HG03139 (cell line): ENCODE results near the gene FAM53A.
"Not testable (repeated sequence)": the region's sequence is repeated elsewhere in the genome, so short reads cannot be mapped to it uniquely, and the experiment has no call there.

Source experiments
- ATAC-seq: cut with Tn5 transposase; IDR thresholded peaks from one replicate; pipeline ENCODE4 v1.9.1; 2021; ENCODE audit not compliant: unreplicated experiment

The FAM53A gene

DNA sequence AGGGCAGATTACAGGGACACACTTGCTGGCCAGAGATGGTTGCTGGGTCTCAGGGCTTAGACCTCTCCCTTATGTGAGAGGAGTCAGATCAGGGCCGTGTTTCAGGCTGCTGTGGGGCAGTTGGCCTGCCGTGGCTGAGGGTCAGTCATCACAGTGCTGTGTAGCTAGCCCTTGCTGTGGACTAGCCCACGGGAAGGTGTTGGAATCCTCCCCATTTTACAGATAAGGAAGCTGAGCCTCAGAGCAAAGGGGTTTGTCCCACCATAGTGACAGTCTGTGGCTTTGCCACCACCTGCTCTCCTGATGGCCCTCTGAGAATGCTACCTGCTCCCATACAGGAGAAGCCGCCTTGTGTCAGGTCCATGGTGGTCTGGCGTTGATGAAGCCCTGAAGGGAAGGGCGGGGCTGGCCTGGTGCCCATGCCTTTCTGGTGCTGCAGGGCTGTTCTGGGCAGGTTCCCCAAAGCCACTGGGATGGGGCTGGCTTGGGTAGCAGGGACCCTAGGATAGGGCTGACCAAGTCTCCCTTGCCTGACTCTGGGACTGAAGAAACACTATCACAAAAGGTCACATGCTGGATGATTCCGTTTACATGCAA is 2.4 kb upstream of the FAM53A start:
- ATAC-seq, result no peak

DNA sequence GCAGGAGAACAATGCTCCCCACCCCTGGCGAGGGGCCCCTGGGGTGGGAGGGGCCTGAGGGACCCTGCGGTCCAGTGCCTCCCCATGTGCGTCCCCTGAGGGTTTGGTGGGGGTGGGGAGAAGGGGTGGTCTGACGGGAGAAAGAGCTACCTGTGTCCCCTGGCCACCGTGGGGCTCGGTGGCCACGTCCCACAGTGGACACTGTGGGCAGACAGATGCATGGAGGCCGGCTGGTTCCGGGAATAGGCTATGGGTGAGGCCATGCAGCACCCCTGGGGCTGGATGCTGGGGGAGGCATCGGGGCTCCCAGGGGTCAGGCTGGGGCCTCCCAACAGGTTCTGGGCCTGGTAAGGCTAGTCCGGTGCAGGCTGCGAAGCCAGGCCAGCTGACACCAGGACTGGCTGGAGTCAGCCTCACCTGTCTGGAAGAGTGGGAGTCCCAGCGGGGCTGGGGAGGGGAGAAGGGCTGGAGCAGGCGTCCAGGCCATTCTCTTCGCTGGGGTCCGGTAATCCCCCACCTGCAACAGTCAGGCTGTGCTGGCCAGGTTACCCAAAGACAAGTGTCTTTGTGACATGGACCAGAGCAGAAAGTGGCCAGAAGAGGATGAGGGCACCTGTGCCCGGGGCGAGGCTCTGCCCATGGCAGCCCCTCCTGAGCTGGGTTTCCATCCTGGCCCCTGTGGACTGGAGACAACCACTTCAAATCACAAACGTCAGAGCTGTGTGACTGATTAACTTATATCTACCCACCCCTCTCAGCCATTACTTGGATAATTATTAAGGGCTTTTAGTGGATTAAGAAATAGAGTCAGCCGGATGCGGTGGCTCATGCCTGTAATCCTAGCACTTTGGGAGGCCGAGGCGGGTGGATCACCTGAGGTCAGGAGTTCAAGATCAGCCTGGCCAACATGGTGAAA is 1.4 kb upstream of the FAM53A start:
- ATAC-seq, result no peak

DNA sequence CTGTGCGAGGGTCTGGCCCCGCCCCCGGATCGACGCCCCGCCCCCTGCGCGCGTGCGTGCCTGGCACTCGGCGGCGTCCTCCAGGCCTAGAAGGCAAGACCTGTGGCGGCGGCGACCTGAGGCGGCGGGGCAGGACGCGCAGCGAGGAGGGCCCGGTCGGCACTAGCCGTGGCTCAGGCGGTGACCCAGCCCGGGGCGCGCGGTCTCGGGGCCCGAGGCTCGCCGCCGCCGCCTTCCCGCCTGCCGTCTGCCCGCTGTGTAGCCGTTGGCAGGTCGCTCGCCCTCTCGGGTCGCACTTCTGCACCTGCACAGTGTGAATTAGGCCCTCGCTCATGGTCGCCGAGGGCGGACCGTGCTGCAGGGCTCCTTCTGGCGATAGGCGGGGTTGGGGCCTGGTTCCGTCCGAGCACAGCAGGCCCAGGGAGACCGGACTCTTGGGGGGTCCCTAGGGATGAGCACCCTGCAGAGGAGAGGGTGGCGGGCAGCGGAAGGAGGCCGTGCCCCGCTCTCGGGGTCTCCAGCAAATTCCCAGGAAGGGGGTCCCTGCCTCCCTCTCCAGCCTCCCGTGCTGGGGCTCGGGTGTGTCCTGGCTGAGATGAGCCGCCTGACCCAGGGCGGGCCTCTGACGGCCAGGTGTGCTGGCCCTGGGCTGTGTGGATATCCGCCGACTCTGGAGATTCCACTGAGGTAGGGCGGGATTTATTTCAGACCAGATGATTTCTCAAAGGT is 557 bp upstream of the FAM53A start:
- no peak for ATAC-seq

GRCh38 chr4:1683261-1683735 is 815 bp downstream of the FAM53A start:
- no peak for ATAC-seq

DNA sequence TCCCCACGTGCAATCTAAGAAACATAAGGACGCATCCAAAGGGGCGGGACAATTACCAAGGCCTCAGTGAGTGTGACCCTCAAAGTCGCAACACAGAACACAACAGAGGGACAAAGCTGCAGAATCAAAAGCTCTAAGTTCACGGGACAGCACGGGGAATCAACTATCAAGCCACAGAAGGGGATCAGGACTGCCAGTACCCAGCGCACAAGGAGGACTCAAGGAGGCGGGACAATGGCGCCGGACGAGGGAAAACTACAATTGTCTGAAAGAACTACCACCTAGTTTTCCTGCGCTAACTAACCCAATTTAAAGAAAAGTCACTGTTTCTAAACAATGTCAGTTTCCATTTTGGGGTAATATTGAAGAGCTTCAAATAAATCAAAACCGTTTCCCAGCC is 1.3 kb downstream of the FAM53A start:
- ATAC-seq, result no peak

- no peak for ATAC-seq
These were observed 5.9 kb downstream of the FAM53A start for GRCh38 chr4:1678244-1678643.

- no peak for ATAC-seq
These were observed 7.2 kb downstream of the FAM53A start for GRCh38 chr4:1676605-1677525.

DNA sequence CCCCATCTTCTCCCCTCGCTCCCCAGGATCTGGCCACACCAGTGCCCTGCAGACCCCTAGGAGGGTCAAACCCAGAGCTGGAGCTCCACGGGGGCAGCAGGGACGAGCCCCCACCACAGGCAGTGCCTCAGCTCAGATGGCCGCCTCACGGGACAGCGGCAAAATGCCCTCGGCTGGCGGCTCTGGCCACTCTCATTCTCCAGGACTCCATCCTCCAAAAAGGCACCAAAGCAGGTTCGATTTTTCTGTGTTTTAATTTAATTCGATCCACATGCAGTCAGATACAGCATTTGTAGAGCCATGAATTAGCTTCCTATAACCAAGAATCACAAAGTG is 8.3 kb downstream of the FAM53A start:
- no peak for ATAC-seq

GRCh38 chr4:1675136-1675801 is 8.8 kb downstream of the FAM53A start:
- ATAC-seq, result no peak

DNA sequence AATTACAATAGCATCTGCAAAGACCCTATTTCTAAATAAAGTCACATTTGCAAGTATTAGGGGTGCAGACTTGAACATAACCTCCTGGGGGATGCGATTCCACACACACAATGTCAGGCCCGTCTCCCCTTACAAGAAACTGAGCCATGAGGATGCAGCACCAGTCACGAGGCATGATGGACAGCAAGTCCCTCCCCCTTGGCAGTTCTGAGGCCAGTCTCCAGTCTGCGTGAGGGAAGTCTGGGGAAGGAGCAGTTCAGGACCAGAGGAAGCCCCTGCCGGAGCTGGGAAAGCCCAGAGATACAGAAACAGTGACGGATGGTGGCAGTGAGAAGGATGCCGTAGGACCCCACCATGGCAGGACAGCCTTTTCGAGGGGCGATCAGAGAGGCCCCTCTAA is 9.4 kb downstream of the FAM53A start:
- no peak for ATAC-seq

DNA sequence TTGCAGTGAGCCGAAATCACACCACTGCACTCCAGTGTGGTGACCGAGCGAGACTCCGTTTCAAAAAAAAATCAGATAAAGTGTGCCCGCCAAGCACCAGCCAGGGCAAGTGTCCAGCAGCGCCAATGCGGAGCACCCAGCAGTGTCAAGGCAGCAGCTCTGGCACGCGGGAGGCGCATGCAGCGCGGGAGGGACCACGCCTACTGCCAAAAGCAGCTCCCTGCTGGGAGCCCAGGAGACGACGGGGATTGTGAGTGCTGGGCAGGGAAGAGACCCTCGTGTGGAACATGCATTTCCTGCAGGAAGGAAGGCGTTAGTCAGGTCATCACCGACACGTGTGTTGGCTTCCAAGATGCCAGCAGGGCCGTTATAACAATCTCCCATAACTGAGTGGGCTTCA is 10.4 kb downstream of the FAM53A start:
- no peak for ATAC-seq

- not testable (repeated sequence) for ATAC-seq
These were observed 13.1 kb downstream of the FAM53A start for GRCh38 chr4:1671011-1671410.

DNA sequence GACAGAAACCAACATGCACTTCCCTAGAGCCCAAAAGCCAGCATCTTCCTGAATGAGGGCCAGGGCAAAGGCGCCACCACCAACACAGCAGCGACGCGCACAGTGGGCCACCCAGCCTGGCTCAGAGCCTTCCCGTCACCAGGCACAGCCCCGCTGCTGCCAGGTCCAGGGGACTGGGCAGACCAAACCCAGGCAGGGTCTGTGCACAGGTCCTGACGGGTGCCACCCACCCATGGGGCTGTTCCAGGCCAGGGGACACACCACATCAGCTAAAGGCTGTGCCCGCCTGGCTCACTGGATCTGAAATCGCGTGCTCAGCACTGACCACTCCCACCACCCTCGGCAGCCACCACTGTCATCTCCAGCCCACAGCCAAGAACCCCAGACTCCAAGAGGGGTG is 13.8 kb downstream of the FAM53A start:
- ATAC-seq, result no peak

GRCh38 chr4:1669850-1670249 is 14.3 kb downstream of the FAM53A start:
- ATAC-seq, result no peak

DNA sequence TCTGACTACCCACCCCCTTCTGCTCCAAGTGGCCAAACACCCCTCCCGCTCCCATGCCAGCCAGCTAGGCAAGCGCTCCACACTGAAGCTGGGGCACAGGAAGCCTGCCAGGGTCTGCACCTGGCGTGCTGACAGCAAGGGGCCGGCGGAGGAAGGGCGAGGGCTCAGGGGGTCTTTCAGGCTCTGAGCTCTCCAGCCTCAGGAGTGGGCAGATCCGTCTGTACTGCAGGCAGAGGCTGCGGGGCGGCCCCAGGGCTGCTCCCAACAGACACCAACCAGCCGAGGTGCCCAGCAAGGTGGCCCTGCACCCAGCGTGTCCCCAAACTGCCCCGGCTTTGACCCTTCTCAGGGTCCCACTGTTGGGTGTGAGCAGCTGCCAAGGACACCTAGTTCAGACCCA is 14.8 kb downstream of the FAM53A start:
- no peak for ATAC-seq

DNA sequence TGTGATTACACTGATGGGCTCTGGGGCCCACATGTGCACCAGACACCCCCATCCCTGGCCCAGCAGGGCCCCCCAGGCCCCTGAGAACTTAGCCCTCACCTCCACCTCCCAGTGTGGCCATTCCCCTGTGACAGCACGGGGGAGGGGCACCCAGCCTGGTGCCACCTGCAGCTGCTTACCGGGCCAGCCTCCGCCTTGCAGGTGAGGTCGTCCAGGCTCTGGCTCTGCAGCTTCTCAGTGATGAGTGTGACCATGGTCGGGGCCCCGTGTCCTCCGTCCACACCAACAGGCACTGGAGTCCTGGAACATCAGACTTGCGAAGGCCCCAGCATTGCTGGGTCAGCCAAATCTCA is 15.6 kb downstream of the FAM53A start:
- no peak for ATAC-seq

DNA sequence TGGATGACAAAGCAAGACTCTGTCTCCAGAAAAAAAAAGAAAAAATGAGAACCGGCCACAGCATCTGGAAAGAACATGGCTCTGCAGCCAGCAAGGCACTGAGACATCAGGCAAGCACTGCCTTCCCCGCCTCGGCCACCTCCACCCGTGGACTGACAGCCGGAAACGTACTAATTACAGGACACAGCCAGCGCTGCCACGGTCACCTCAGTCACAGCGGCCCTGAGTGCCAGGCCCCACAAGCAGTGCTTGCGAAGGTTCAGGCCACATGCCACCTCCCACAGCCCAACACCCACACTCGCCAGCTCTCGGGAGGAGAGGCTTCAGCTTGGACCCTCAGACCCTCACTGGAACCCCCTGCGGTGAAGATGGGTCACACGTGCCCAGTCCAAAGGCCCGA is 16.8 kb downstream of the FAM53A start:
- no peak for ATAC-seq

GRCh38 chr4:1666391-1666790 is 17.7 kb downstream of the FAM53A start:
- no peak for ATAC-seq

GRCh38 chr4:1664141-1664540 is 20.0 kb downstream of the FAM53A start:
- no peak for ATAC-seq

GRCh38 chr4:1663549-1663948 is 20.6 kb downstream of the FAM53A start:
- no peak for ATAC-seq
